Omental fat pad (tissue), 4 donors: ENCODE measurements around the gene LRCH3. TPM values are rescaled to one million over a fixed set of nuclear protein-coding genes. Genes with fewer than 3 reads are reported as not detected.
"Not testable (repeated sequence)": the region's sequence is repeated elsewhere in the genome, so short reads cannot be mapped to it uniquely, and the experiment has no call there.

Source experiments
- ATAC-seq: fragments of 150-250 bp; one replicate; pipeline ENCODE4 v1.9.1; 2016; ENCODE audit warnings: mild to moderate bottlenecking, moderate library complexity; ENCODE audit not compliant: low FRiP score
- DNase-seq: peaks from one replicate; pipeline ENCODE4 v3.0.0-alpha.2; 2019; ENCODE audit warnings: low spot score
- CTCF ChIP-seq, 3 donors: fragments of 450-650 bp; IDR thresholded peaks; one replicate each; pipeline ENCODE4 v1.5.1; 2016 to 2017; ENCODE audit warnings: antibody characterized with exemption in 3 of 3, mild to moderate bottlenecking in 3 of 3, moderate library complexity in 2 of 3
- small RNA-seq: library from RNA; depleted of rRNA; stranded (forward); fragments of <200 nt; gene quantifications from one replicate; pipeline ENCODE3, GENCODE V24; 2016
- total RNA-seq, 4 donors: library from RNA; depleted of rRNA; stranded (reverse); fragments of >200 nt; gene quantifications; one replicate each; pipeline ENCODE4 v1.1.0, GENCODE V29; 2016

The LRCH3 gene
- total RNA-seq, 4 donors from 2014 or later: 34.8 to 70.9 (median 38.0) TPM

- TF ChIP-seq CTCF (IDR thresholded peaks at IDR 0.05): no peak
- DNase-seq (no peak), ATAC-seq (no peak)
These were observed 135.4 kb downstream of the LRCH3 start for GRCh38 chr3:197926418-197926817.

GRCh38 chr3:197927578-197927977, 136.5 kb downstream of the LRCH3 start:
- DNase-seq, ATAC-seq: not testable (repeated sequence)

GRCh38 chr3:197936819-197937384, 145.8 kb downstream of the LRCH3 start:
- TF ChIP-seq CTCF (IDR thresholded peaks at IDR 0.05): no peak
- no peak for DNase-seq

More at GRCh38 chr3:197936819-197937384, 145.8 kb downstream of the LRCH3 start:
- ATAC-seq: no peak

Small RNA genes lying within 50 kb of the gene (small RNA-seq; reads per million reads assigned to genes)
- gene RNU6-858P: not detected

Other genes starting within 250 kb of the LRCH3 start
- 10 to 100 TPM; 11.9 to 24.9 (median 16.1) TPM for gene BDH1, start 235.3 kb upstream of the LRCH3 start, total RNA-seq
- gene RUBCN, start 54.4 kb upstream of the LRCH3 start, total RNA-seq: 10 to 100 TPM; 23.6 to 69.5 (median 39.4) TPM
- 10 to 100 TPM; 44.3 to 62.1 (median 50.8) TPM for gene FYTTD1, start 41.4 kb upstream of the LRCH3 start, total RNA-seq
- gene RPL35A, start 158.9 kb downstream of the LRCH3 start, total RNA-seq: 100 to 1,000 TPM; 520 to 671 (median 601) TPM
- 1 to 10 TPM; 2.5 to 5.5 (median 3.5) TPM for gene LMLN, start 169.0 kb downstream of the LRCH3 start, total RNA-seq